ENCODE measurements around the gene PHOSPHO2.

Gene PHOSPHO2, protein sequence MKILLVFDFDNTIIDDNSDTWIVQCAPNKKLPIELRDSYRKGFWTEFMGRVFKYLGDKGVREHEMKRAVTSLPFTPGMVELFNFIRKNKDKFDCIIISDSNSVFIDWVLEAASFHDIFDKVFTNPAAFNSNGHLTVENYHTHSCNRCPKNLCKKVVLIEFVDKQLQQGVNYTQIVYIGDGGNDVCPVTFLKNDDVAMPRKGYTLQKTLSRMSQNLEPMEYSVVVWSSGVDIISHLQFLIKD

DNA sequence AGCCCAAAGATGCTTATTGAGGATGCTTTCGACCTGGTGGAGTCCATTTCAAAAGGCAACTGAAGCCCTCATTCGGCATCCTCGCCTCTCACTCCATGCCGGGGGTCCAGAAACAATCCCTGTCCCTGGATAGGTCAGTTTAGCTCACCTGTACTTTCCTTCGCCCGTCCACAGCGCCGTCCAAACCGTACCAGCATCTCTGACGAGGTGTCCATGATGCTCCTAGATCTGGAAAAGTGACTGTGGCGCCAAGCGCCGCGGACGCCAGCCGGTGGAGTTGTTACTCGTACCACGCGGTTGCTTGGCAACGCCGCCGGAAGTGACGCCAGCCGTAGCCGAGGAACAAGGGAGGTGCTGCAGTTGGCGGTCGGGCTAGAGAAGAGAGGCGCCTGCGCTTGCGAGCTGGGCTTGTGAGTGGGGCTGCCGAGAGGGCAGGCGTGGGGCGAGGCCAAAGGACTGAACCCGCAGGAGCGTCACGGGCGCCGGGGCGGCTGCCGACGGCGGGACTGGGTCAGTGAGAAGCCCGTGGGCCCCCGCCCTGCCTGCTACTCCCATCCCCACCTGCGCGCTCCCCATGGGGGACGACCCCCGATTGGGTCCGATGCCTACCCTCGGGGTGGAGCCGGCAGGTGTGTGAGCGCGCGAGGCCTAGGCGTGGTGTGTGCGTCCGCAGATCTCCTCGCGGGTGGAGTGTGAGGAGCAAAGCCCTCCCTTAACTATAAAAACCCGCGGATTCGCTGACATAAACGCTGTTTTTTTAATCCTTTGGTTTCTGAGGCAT, at the start of gene PHOSPHO2, which contains the start of gene CFAP210:
Gene PHOSPHO2 (plus strand): TSS at position 357 of the 781 bp plus-strand sequence. CDS start 6,503 bp downstream, outside the sequence.
Gene CFAP210 (minus strand): TSS at position 293 of the 781 bp plus-strand sequence. CDS start 78 bp downstream, at position 215.
- no peaks in the 10 kb centered on the region for H3K27me3 ChIP-seq (replicated peaks; ENCODE audit: control insufficient read depth, insufficient read depth, low read length)
- TF ChIP-seq, protein P1, sequence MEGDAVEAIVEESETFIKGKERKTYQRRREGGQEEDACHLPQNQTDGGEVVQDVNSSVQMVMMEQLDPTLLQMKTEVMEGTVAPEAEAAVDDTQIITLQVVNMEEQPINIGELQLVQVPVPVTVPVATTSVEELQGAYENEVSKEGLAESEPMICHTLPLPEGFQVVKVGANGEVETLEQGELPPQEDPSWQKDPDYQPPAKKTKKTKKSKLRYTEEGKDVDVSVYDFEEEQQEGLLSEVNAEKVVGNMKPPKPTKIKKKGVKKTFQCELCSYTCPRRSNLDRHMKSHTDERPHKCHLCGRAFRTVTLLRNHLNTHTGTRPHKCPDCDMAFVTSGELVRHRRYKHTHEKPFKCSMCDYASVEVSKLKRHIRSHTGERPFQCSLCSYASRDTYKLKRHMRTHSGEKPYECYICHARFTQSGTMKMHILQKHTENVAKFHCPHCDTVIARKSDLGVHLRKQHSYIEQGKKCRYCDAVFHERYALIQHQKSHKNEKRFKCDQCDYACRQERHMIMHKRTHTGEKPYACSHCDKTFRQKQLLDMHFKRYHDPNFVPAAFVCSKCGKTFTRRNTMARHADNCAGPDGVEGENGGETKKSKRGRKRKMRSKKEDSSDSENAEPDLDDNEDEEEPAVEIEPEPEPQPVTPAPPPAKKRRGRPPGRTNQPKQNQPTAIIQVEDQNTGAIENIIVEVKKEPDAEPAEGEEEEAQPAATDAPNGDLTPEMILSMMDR (IDR thresholded peaks at IDR 0.05; ENCODE audit: insufficient read depth, low read length, poor library complexity, severe bottlenecking), result no peak

DNA sequence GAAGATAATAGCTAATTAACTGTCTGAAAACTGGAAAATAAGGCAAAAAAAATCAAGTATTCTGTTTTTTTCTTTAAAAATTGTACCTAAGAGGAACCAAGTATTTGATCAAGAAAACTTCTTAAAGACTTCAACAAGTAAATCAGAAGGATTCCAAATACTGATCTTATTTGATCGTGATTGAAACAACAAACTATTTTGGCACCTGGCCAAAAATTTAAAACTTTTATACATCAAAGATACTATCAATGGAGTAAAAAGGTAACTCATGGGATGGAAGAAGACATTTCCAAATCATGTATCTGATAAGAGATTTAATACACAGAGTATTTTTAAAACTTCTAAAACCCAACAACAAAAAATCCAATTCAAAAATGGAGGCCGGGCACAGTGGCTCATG, 46.8 kb upstream of the PHOSPHO2 start:
- Histone ChIP-seq H3K27me3 (replicated peaks; ENCODE audit: control insufficient read depth, insufficient read depth, low read length) (no peaks in the 10 kb centered on the region), H3K36me3 (ENCODE audit: control insufficient read depth, insufficient read depth, low read length) (no peaks in the 10 kb centered on the region), H3K4me3 (replicated peaks; ENCODE audit: low read depth, low read length) (no peak overlapping the region)
- DNase-seq (ENCODE audit: extremely low read depth, insufficient read length), result no peak
- TF ChIP-seq, protein P1 (IDR thresholded peaks at IDR 0.05; ENCODE audit: insufficient read depth, low read length, poor library complexity, severe bottlenecking), result no peak

More for the DNA sequence above, at the start of gene PHOSPHO2, which contains the start of gene CFAP210:
- Histone ChIP-seq H3K36me3 (ENCODE audit: control insufficient read depth, insufficient read depth, low read length) (no peaks in the 10 kb centered on the region), H3K4me3 (replicated peaks; ENCODE audit: low read depth, low read length) (peak within 1 kb of the TSS; percentile 63)
- DNase-seq (ENCODE audit: extremely low read depth, insufficient read length), result peak; percentile 96

DNA sequence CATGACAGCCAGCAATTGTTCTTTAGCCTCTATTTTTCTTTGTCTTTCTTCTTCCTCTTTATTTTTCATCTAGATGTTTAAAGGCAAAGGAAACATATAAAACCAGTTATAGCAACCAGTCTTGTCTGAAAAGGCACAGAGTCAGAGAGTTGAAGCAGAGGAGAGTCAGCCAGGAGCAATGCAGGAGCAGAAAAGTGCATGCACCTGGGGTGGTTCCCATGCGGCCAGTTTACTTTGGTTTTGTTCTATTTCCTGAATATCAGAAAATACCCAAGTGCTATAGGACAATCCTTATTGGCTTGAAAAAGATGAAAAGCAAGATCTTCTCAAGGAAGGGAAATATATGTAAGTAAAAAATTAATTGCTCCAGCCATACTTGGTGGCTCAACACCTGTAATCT, 45.0 kb upstream of the PHOSPHO2 start:
- DNase-seq (ENCODE audit: extremely low read depth, insufficient read length), result no peak

DNA sequence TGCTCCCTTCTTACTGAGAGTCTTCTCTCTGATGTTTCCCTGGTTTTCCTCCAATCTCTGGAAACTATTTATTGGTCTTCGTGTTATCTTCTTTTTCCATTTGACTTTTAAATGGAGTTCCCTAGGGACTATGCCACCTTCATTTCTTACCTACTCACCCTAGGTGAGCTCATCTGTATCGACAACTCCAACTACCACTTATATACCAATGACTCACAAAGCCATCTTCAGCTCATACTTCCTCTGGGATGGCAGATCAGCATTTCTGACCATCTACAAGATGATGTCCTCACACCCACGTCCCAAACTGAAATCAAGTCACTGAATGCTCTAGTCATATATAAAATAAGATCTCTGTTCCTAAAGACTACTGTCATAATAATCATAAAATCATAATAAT, 40.6 kb upstream of the PHOSPHO2 start:
- no peak overlapping the region for H3K4me3 ChIP-seq (replicated peaks; ENCODE audit: low read depth, low read length)
- no peaks in the 10 kb centered on the region for H3K27me3 ChIP-seq (replicated peaks; ENCODE audit: control insufficient read depth, insufficient read depth, low read length)
- TF ChIP-seq, protein P1 (IDR thresholded peaks at IDR 0.05; ENCODE audit: insufficient read depth, low read length, poor library complexity, severe bottlenecking), result no peak
- no peaks in the 10 kb centered on the region for H3K36me3 ChIP-seq (ENCODE audit: control insufficient read depth, insufficient read depth, low read length)
- no peak for DNase-seq (ENCODE audit: extremely low read depth, insufficient read length)

More for the DNA sequence above, 45.0 kb upstream of the PHOSPHO2 start:
- H3K27me3 ChIP-seq (replicated peaks; ENCODE audit: control insufficient read depth, insufficient read depth, low read length), result no peaks in the 10 kb centered on the region
- no peak overlapping the region for H3K4me3 ChIP-seq (replicated peaks; ENCODE audit: low read depth, low read length)
- no peaks in the 10 kb centered on the region for H3K36me3 ChIP-seq (ENCODE audit: control insufficient read depth, insufficient read depth, low read length)
- TF ChIP-seq, protein P1 (IDR thresholded peaks at IDR 0.05; ENCODE audit: insufficient read depth, low read length, poor library complexity, severe bottlenecking), result no peak

DNA sequence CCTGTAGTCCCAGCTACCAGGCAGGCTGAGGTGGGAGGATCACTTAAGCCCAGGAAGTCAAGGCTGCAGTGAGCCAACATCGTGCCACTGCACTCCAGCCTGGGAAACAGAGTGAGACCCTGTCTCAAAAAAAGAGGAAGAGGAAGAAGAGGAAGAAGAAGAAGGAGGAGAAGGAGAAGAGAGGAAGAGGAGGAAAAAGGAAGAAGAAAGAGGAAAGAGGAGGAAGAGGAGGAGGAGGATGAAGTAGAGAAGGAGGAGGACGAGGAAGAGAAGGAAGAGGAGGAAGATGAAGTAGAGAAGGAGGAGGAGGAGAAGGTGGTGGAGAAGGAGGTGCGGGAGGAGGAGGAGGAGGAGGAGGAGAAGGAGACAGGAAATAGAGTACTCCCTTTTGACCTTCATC, 38.1 kb upstream of the PHOSPHO2 start:
- TF ChIP-seq, protein P1 (IDR thresholded peaks at IDR 0.05; ENCODE audit: insufficient read depth, low read length, poor library complexity, severe bottlenecking), result no peak
- H3K4me3 ChIP-seq (replicated peaks; ENCODE audit: low read depth, low read length), result no peak overlapping the region
- H3K36me3 ChIP-seq (ENCODE audit: control insufficient read depth, insufficient read depth, low read length), result no peaks in the 10 kb centered on the region
- no peak for DNase-seq (ENCODE audit: extremely low read depth, insufficient read length)
- no peaks in the 10 kb centered on the region for H3K27me3 ChIP-seq (replicated peaks; ENCODE audit: control insufficient read depth, insufficient read depth, low read length)
